Measurements from ENCODE around the gene ADCY3. TPM values are rescaled to one million over a fixed set of nuclear protein-coding genes. Genes with fewer than 3 reads are reported as not detected.

Gene ADCY3
- polyA plus RNA-seq, 1 of the 3 experiments (the other 2 are of a cell fraction) = 53.9 TPM

DNA sequence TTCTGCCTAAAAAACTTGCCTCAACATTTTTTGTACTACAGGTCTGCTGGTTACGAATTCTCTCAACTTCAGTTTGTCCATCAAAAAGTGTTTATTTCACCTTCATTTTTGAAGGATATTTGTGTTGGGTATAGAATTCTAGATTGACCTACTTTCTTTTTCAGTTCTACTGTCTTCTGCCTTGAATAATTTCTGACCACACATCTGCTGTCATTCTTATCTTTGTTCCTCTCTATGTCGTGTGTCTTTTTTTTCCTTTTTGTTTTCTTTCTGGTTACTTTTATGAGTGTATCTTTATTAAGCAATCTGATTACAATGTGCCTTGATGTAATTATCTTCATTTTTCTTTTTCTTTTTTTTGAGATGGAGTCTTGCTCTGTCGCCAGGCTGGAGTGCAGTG is 25.3 kb downstream of the ADCY3 start:
- Histone ChIP-seq H4K20me1 (ENCODE audit: insufficient read depth) (no peaks in the 10 kb centered on the region), H3F3A (replicated peaks; ENCODE audit: insufficient read depth) (peaks cover 6% of the 10 kb centered on the region), H3K36me3 (replicated peaks in 1 of 2; ENCODE audit: control insufficient read depth in 1 of 2, insufficient read depth in 2 of 2, low read length in 1 of 2) (peaks cover 0 to 18% of the 10 kb centered on the region in 2 experiments), H3K4me1 (ENCODE audit: control insufficient read depth in 1 of 2, insufficient read depth in 2 of 2, low read depth in 1 of 2, low read length in 1 of 2) (no peaks in the 10 kb centered on the region), H3K9me3 (peaks cover 17% of the 10 kb centered on the region; the same call in 1 of the 2 replicates), H2AFZ (ENCODE audit: low read depth) (no peak overlapping the region), H3K4me2 (no peak overlapping the region), H3K4me3 (ENCODE audit: low read depth in 2 of 2, low read length in 1 of 2) (no peak overlapping the region), H3K27ac (ENCODE audit: low read depth in 2 of 2, low read length in 1 of 2) (no peak overlapping the region), H3K9me2 (no peaks in the 10 kb centered on the region), H3K79me2 (ENCODE audit: insufficient read depth) (no peaks in the 10 kb centered on the region), H3K27me3 (ENCODE audit: insufficient read depth) (no peaks in the 10 kb centered on the region), H3K9ac (no peak overlapping the region)
- ChIA-PET CTCF (no interaction called here), POLR2A (no interaction called here)
- TF ChIP-seq REST (IDR thresholded peaks at IDR 0.05; ENCODE audit: low read depth, low read length) = no peak
- TF ChIP-seq, protein P1, sequence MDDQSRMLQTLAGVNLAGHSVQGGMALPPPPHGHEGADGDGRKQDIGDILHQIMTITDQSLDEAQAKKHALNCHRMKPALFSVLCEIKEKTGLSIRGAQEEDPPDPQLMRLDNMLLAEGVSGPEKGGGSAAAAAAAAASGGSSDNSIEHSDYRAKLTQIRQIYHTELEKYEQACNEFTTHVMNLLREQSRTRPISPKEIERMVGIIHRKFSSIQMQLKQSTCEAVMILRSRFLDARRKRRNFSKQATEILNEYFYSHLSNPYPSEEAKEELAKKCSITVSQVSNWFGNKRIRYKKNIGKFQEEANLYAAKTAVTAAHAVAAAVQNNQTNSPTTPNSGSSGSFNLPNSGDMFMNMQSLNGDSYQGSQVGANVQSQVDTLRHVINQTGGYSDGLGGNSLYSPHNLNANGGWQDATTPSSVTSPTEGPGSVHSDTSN (IDR thresholded peaks at IDR 0.05) = no peak
- TF ChIP-seq EP300 (IDR thresholded peaks at IDR 0.05; ENCODE audit: borderline replicate concordance in 1 of 2, low read depth in 1 of 2, low read length in 1 of 2) = no peak
- no peak for TF ChIP-seq GATA2 (CRISPR knock-in tag; IDR thresholded peaks at IDR 0.05)
- no peak for TF ChIP-seq SIN3A (IDR thresholded peaks at IDR 0.05; ENCODE audit: borderline replicate concordance, low read depth, low read length)
- TF ChIP-seq RFX5 (IDR thresholded peaks at IDR 0.05; ENCODE audit: low read length) = no peak
- no peak for TF ChIP-seq RXRA (IDR thresholded peaks at IDR 0.05; ENCODE audit: borderline replicate concordance, low read depth)
- TF ChIP-seq NRF1 (IDR thresholded peaks at IDR 0.05; ENCODE audit: low read depth, low read length) = no peak
- TF ChIP-seq, protein P2, sequence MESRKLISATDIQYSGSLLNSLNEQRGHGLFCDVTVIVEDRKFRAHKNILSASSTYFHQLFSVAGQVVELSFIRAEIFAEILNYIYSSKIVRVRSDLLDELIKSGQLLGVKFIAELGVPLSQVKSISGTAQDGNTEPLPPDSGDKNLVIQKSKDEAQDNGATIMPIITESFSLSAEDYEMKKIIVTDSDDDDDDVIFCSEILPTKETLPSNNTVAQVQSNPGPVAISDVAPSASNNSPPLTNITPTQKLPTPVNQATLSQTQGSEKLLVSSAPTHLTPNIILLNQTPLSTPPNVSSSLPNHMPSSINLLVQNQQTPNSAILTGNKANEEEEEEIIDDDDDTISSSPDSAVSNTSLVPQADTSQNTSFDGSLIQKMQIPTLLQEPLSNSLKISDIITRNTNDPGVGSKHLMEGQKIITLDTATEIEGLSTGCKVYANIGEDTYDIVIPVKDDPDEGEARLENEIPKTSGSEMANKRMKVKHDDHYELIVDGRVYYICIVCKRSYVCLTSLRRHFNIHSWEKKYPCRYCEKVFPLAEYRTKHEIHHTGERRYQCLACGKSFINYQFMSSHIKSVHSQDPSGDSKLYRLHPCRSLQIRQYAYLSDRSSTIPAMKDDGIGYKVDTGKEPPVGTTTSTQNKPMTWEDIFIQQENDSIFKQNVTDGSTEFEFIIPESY (IDR thresholded peaks at IDR 0.05; ENCODE audit: borderline replicate concordance, low read depth) = no peak
- TF ChIP-seq, protein P3, sequence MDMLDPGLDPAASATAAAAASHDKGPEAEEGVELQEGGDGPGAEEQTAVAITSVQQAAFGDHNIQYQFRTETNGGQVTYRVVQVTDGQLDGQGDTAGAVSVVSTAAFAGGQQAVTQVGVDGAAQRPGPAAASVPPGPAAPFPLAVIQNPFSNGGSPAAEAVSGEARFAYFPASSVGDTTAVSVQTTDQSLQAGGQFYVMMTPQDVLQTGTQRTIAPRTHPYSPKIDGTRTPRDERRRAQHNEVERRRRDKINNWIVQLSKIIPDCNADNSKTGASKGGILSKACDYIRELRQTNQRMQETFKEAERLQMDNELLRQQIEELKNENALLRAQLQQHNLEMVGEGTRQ (IDR thresholded peaks at IDR 0.05; ENCODE audit: borderline replicate concordance, low read depth, low read length) = no peak
- TF ChIP-seq, protein P4, sequence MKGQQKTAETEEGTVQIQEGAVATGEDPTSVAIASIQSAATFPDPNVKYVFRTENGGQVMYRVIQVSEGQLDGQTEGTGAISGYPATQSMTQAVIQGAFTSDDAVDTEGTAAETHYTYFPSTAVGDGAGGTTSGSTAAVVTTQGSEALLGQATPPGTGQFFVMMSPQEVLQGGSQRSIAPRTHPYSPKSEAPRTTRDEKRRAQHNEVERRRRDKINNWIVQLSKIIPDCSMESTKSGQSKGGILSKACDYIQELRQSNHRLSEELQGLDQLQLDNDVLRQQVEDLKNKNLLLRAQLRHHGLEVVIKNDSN (IDR thresholded peaks at IDR 0.05; ENCODE audit: borderline replicate concordance, low read depth) = no peak
- TF ChIP-seq MXI1 (IDR thresholded peaks at IDR 0.05; ENCODE audit: low read depth, low read length) = no peak
- TF ChIP-seq YY1 (IDR thresholded peaks at IDR 0.05; ENCODE audit: low read depth) = no peak
- TF ChIP-seq TAF1 (IDR thresholded peaks at IDR 0.05; ENCODE audit: borderline replicate concordance, low read depth, low read length) = no peak
- TF ChIP-seq TCF12 (IDR thresholded peaks at IDR 0.05) = no peak
- no peak for TF ChIP-seq FOSL2 (IDR thresholded peaks at IDR 0.05; ENCODE audit: borderline replicate concordance, low read depth)
- TF ChIP-seq EZH2phosphoT487 (IDR thresholded peaks at IDR 0.05; ENCODE audit: borderline replicate concordance, low read depth) = no peak
- no peak for TF ChIP-seq RCOR1 (IDR thresholded peaks at IDR 0.05; ENCODE audit: low read length)
- TF ChIP-seq JUND (IDR thresholded peaks at IDR 0.05) = no peak
- WGBS (ENCODE audit: low lambda C conversion rate) = 54% methylated on average over 3 of the region's 3 CpGs
- DNase-seq = no peak
